Activated CD4-positive, CD25-positive, alpha-beta regulatory T cell treated with anti-CD3 and anti-CD28 coated beads, Interleukin-2, amount 50 U/mL, for 16 hours (primary cell): ENCODE measurements around the gene GLMP.
"Not testable (repeated sequence)": the region's sequence is repeated elsewhere in the genome, so short reads cannot be mapped to it uniquely, and the experiment has no call there.

Source experiments
- DNase-seq: peaks from one replicate; pipeline ENCODE4 v3.0.0-alpha.2; 2020; ENCODE audit warnings: low read depth, low spot score

The GLMP gene

GRCh38 chr1:156295391-156295947, at the start of gene GLMP:
GLMP (minus strand) TSS chr1:156295679; CDS start chr1:156295645, 34 bp downstream.
- DNase-seq, result peak; percentile 25

- no peak for DNase-seq
Measured at GRCh38 chr1:156344409-156344808, 48.9 kb upstream of the GLMP start.

- no peak for DNase-seq
Measured at GRCh38 chr1:156342166-156342955, 46.9 kb upstream of the GLMP start.

- DNase-seq, result peak; percentile 97
Measured at GRCh38 chr1:156338180-156338976, 42.9 kb upstream of the GLMP start, which contains the start of the genes CCT3 and TSACC. CCT3 (minus strand) TSS chr1:156338292; CDS start chr1:156338184, 108 bp downstream. TSACC (plus strand) TSS chr1:156338526; CDS start chr1:156339758, 1,232 bp downstream.

- no peak for DNase-seq
Measured at GRCh38 chr1:156337888-156338179, 42.4 kb upstream of the GLMP start.

- DNase-seq, result no peak
Measured at GRCh38 chr1:156337052-156337887, 41.8 kb upstream of the GLMP start.

- DNase-seq, result no peak
Measured at GRCh38 chr1:156336242-156336641, 40.8 kb upstream of the GLMP start.

GRCh38 chr1:156323179-156323578, 27.7 kb upstream of the GLMP start:
- DNase-seq, result not testable (repeated sequence)

GRCh38 chr1:156320560-156320959, 25.1 kb upstream of the GLMP start:
- no peak for DNase-seq

- DNase-seq, result no peak
Measured at GRCh38 chr1:156319664-156320063, 24.2 kb upstream of the GLMP start.

GRCh38 chr1:156316909-156317308, 21.4 kb upstream of the GLMP start:
- no peak for DNase-seq

GRCh38 chr1:156310962-156311361, 15.5 kb upstream of the GLMP start:
- no peak for DNase-seq

GRCh38 chr1:156308078-156308477, 12.6 kb upstream of the GLMP start:
- no peak for DNase-seq

GRCh38 chr1:156305215-156305614, 9.7 kb upstream of the GLMP start:
- DNase-seq, result no peak

GRCh38 chr1:156303241-156303640, 7.8 kb upstream of the GLMP start:
- no peak for DNase-seq

GRCh38 chr1:156298852-156299357, 3.4 kb upstream of the GLMP start, which contains the start of gene VHLL:
VHLL (minus strand) TSS chr1:156299307; CDS start chr1:156299189, 118 bp downstream.
- DNase-seq, result no peak

- DNase-seq, result no peak
Measured at GRCh38 chr1:156293895-156294294, 1.6 kb downstream of the GLMP start.

- DNase-seq, result no peak
Measured at GRCh38 chr1:156293098-156293434, 2.4 kb downstream of the GLMP start.

- DNase-seq, result no peak
Measured at GRCh38 chr1:156291226-156292061, 4.0 kb downstream of the GLMP start.

GRCh38 chr1:156289857-156290256, 5.6 kb downstream of the GLMP start:
- no peak for DNase-seq
